Upper lobe of left lung (tissue), 6 donors: ENCODE data around the gene PCGF3. TPM values are rescaled to one million over a fixed set of nuclear protein-coding genes. Genes with fewer than 3 reads are reported as not detected.

Experiments used
- ATAC-seq, 2 donors: fragments of 200-7000 bp; cut with Tn5 transposase; one replicate each; pipeline ENCODE4 v1.9.1; 2022; ENCODE audit warnings: mild to moderate bottlenecking in 2 of 2, moderate library complexity in 2 of 2; ENCODE audit not compliant: low FRiP score in 2 of 2
- DNase-seq, 2 donors: peaks; one replicate each; pipeline ENCODE4 v3.0.0-alpha.2; 2019 to 2020
- H3K27ac ChIP-seq, 4 donors: fragments of 200-600 bp; sonication (generic); one replicate each; pipeline ENCODE4 v1.5.1; 2016 to 2019
- H3K27me3 ChIP-seq, 4 donors: fragments of 200-600 bp; sonication (generic); one replicate each; pipeline ENCODE4 v1.5.1; 2017 to 2019
- H3K36me3 ChIP-seq, 4 donors: fragments of 200-600 bp; sonication (generic); one replicate each; pipeline ENCODE4 v1.5.1; 2016 to 2019
- H3K4me1 ChIP-seq, 4 donors: fragments of 200-600 bp; sonication (generic); one replicate each; pipeline ENCODE4 v1.5.1; 2018 to 2019
- H3K4me3 ChIP-seq, 4 donors: fragments of 200-600 bp; sonication (generic); one replicate each; pipeline ENCODE4 v1.5.1; 2017 to 2019; ENCODE audit warnings: mild to moderate bottlenecking in 2 of 4, moderate library complexity in 1 of 4
- H3K9me3 ChIP-seq, 4 donors: fragments of 200-600 bp; sonication (generic); one replicate each; pipeline ENCODE4 v1.5.1; 2018 to 2019
- EP300 ChIP-seq, 4 donors: sonication (generic); formaldehyde crosslinking; IDR thresholded peaks; one replicate each; pipeline ENCODE4 v1.5.1; 2017; ENCODE audit warnings: antibody characterized with exemption in 4 of 4, control low read depth in 2 of 4
- POLR2A ChIP-seq, 4 donors: fragments of 450-650 bp; IDR thresholded peaks; one replicate each; pipeline ENCODE4 v1.5.1; 2016 to 2017; ENCODE audit warnings: antibody characterized with exemption in 4 of 4, mild to moderate bottlenecking in 2 of 4
- POLR2AphosphoS5 ChIP-seq, 2 donors: sonication (generic); formaldehyde crosslinking; IDR thresholded peaks; one replicate each; pipeline ENCODE4 v1.5.1; 2017; ENCODE audit warnings: antibody characterized with exemption in 2 of 2
- WGBS, 2 donors: methylation state at CpG; one replicate each; pipeline ENCODE4 v1.1.5; 2017 to 2018; 5-methylcytosine and 5-hydroxymethylcytosine counted together
- total RNA-seq, 6 donors: library from RNA; depleted of rRNA in 4 of 6; stranded (reverse); fragments of >200 nt in 4 of 6; gene quantifications; one replicate each; pipeline versions ENCODE4 v1.1.0 to v1.2.1, GENCODE V29; 2016 to 2021
- TF ChIP-seq, protein P1 (sequence below), 6 experiments: fragments of 450-650 bp in 4 of 6; fragments of 200-600 bp in 2 of 6; sonication (generic) in 2 of 6; IDR thresholded peaks; one replicate each; pipeline ENCODE4 v1.5.1; 2016 to 2019; ENCODE audit warnings: antibody characterized with exemption in 6 of 6
- donor health status: DM: no; HTN: no; CAD: no; lungs with moderate emphysema.
- donor health status: DM: no; HTN: yes; CAD: no; lungs with severe emphysema.

The PCGF3 gene
- total RNA-seq, 6 donors from 2014 or later = 36.4 to 150 (median 41.0) TPM

DNA sequence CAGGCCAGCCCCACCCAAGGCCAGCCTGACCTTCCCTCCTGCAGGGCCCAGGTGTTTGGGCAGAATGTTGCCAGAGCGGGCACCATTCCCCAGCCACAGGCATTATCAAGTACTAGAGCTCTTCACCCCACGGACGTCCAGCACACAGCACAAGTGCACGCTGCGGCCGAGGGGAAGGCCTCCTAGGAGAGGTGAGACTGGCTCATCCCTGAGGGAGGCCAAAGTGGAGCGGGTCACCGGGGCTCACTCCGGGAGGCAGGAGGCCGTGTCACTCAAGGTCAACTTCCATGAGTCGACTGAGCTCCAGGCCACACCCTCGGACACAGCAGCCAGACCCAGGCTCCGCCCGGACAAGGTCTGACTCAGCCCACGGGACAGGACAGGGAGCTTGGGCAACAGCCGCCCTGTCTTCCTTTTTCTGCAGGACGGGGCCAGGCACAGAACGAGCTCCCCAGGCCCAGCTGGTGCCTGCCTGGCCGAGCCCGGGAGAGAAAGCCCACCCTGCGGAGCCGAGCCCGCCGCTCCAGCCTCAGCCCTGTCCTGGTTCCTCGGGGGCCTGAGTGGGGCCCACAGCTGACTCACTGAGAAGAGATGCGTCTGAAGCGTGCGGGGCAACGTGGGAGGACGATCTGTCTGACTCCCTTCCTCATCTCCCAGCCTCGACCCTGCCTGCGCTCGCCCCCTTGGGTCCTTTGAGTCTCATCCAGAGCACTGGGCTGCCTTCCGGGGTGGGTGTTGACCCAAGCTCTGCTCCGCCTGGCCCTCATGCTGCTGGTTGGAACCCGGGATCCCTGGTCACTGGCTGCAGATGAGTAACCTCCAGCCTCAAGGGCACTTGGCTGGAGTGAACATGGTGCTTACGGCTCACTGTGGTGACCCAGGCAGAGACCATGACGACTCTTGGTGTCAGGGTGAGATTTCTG lies 18.3 kb upstream of the PCGF3 start:
- H3K4me3 ChIP-seq = peak overlapping the region in 2 of 4 donors; percentile 60 to 61
- DNase-seq = peak; percentile 89 to 94
- H3K4me1 ChIP-seq = peaks cover 38 to 53% (median 44%) of the 10 kb centered on the region in 4 donors
- no peaks in the 10 kb centered on the region for H3K9me3 ChIP-seq
- WGBS, 2 donors = 24 to 75% methylated on average over 5 to 30 of the region's 38 CpGs
- peak; percentile 90 to 92 for ATAC-seq
- peak overlapping the region; percentile 82 to 92 (median 88) for H3K27ac ChIP-seq
- H3K36me3 ChIP-seq = peaks cover 0 to 5% (median 0%) of the 10 kb centered on the region in 4 donors
- no peak for TF ChIP-seq EP300 (IDR thresholded peaks at IDR 0.05)
- TF ChIP-seq POLR2AphosphoS5 (IDR thresholded peaks at IDR 0.05) = peak; percentile 57 to 59
- TF ChIP-seq POLR2A (IDR thresholded peaks at IDR 0.05) = peak in 1 of 4 donors; percentile 84
- TF ChIP-seq, protein P1, sequence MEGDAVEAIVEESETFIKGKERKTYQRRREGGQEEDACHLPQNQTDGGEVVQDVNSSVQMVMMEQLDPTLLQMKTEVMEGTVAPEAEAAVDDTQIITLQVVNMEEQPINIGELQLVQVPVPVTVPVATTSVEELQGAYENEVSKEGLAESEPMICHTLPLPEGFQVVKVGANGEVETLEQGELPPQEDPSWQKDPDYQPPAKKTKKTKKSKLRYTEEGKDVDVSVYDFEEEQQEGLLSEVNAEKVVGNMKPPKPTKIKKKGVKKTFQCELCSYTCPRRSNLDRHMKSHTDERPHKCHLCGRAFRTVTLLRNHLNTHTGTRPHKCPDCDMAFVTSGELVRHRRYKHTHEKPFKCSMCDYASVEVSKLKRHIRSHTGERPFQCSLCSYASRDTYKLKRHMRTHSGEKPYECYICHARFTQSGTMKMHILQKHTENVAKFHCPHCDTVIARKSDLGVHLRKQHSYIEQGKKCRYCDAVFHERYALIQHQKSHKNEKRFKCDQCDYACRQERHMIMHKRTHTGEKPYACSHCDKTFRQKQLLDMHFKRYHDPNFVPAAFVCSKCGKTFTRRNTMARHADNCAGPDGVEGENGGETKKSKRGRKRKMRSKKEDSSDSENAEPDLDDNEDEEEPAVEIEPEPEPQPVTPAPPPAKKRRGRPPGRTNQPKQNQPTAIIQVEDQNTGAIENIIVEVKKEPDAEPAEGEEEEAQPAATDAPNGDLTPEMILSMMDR (IDR thresholded peaks at IDR 0.05) = no peak
- no peaks in the 10 kb centered on the region for H3K27me3 ChIP-seq

DNA sequence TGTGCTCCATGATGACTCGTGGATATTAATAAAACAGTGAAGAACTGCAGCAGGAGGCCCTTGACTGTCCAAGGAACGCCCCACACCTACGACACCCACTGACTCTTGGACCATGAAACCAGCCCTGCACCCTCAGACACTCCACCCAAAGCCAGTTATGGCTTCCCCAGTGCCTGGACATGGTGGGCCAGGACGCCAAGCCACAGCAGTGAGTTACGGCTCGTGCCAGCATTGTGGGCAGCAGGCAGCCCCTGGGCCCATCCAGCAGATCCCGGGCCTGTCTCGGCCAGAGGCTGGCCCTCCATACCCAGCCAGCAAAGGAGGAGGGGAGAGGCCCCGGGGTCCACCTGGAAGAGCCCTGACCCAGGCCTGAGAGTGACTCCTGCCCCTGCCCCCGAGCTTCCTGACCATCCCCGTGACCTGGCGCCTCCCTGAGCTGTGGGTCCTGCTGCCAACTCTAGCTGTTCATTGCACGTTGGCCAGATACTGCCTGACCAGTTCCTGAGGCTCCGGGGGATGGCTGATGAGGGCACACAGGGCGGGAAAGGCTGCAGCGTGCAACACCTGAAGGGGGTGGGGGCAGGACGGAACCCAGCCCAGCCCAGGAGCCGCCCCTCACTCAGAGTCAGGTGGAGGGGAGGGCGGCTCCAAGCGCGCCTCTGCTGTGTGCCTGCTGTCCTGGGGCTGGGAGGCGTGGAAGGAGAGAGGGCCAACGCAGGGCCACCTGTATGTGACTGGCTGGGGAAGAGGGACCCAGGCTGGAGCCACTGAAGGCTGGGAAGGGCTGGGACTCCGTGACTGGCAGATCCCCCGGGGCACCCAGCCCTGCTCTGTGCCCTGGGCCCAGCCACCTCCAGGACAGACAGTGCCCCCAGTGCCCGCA lies 17.4 kb upstream of the PCGF3 start:
- no peaks in the 10 kb centered on the region for H3K27me3 ChIP-seq
- H3K4me3 ChIP-seq = peak overlapping the region; percentile 34 to 61 (median 58)
- H3K4me1 ChIP-seq = peaks cover 38 to 50% (median 42%) of the 10 kb centered on the region in 4 donors
- H3K36me3 ChIP-seq = peaks cover 0 to 5% (median 0%) of the 10 kb centered on the region in 4 donors
- H3K9me3 ChIP-seq = no peaks in the 10 kb centered on the region
- ATAC-seq (peak in 1 of 2 donors; percentile 50), DNase-seq (peak; percentile 63 to 78)
- TF ChIP-seq POLR2A (IDR thresholded peaks at IDR 0.05) (no peak), POLR2AphosphoS5 (IDR thresholded peaks at IDR 0.05) (no peak), EP300 (IDR thresholded peaks at IDR 0.05) (no peak)
- TF ChIP-seq, protein P1 (IDR thresholded peaks at IDR 0.05) = no peak
- H3K27ac ChIP-seq = peak overlapping the region; percentile 82 to 92 (median 88)
- WGBS, 2 donors = 61 to 80% methylated on average over 8 to 23 of the region's 26 CpGs

DNA sequence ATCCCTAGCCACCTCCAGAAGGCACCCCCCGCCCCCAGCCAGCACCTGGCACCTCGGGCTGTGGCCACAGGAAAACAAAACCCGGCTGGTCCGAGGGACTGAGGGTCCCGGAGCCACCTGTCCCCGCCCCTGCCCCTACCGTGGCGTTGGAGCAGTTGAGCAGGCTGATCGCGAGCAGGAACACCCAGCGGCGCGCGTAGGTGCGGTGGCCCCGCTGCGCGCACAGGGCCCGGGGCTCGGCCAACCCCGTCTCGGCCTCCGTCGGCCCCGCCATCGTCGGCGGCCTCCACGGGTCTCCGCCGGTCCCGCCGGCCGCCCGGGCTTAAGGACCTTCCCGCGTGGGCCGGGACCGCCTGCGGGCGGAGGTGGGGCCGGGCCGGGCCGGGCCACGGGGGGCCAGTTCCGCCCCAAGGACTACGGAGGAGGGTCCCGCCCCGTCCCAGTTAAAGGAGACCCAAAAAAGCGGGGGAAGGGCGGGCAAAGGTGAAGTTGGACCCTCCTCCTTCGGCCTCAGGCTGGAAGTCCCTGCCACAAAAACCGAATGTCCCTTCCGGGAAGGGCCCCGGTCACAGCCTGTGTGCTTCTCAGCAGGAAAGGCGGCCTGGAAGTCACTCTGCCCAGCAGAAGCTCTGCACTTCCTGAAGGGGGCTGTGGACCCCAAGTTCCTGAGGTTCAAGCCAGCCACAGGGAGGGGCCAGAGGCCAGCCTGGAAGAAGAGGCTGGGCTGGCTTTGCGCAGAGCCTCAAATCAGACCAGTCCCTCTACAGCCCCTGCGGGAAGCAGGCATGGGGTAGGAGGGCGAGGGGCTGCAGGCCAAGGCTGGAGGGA lies 16.6 kb upstream of the PCGF3 start, which contains the start of gene SLC49A3:
TSS of gene SLC49A3 (minus strand) at position 298 of the 828 bp plus-strand sequence. CDS start at position 274, 24 bp downstream.
- Histone ChIP-seq H3K4me1 (peaks cover 30 to 41% (median 36%) of the 10 kb centered on the region in 4 donors), H3K36me3 (peaks cover 0 to 5% (median 0%) of the 10 kb centered on the region in 4 donors), H3K4me3 (peak within 1 kb of the TSS; percentile 34 to 61 (median 58)), H3K27me3 (no peaks in the 10 kb centered on the region), H3K9me3 (no peaks in the 10 kb centered on the region), H3K27ac (peak within 1 kb of the TSS; percentile 82 to 92 (median 88))
- 15% methylated on average over 41 of the region's 59 CpGs; no CpG with 5 or more reads in 1 of the 2 donors for WGBS, 2 donors
- ATAC-seq = peak in 1 of 2 donors; percentile 69
- no peak for TF ChIP-seq EP300 (IDR thresholded peaks at IDR 0.05)
- peak in 1 of 4 donors; percentile 45 for TF ChIP-seq POLR2A (IDR thresholded peaks at IDR 0.05)
- DNase-seq = peak in 1 of 2 donors; percentile 90

DNA sequence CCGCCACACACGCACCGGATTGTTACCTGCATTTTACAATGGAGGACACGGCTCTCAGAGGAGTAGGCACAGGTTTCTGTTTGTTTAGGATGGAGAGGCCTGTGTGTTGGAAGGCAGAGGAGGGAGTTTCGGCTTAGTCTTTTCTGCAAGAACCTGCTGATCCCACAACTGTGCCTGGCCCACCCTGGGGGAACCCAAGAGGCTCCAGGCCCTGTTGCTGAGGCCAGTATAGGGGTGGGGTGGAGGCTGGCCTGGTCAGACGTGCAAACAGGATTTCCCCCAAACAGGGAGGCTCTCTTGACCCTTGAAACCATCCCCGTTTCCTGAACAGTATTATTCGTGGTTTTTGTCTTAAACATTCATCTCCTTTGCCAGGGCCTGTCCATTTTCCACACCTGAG lies 15.9 kb upstream of the PCGF3 start:
- Histone ChIP-seq H3K27ac (peak overlapping the region; percentile 82 to 92 (median 88)), H3K36me3 (peaks cover 0 to 5% (median 0%) of the 10 kb centered on the region in 4 donors), H3K27me3 (no peaks in the 10 kb centered on the region), H3K4me3 (peak overlapping the region in 3 of 4 donors; percentile 56 to 61 (median 60)), H3K4me1 (peaks cover 29 to 39% (median 35%) of the 10 kb centered on the region in 4 donors), H3K9me3 (no peaks in the 10 kb centered on the region)
- WGBS, 2 donors = 61 to 66% methylated on average over 8 of the region's 8 CpGs
- no peak for TF ChIP-seq EP300 (IDR thresholded peaks at IDR 0.05)
- TF ChIP-seq POLR2AphosphoS5 (IDR thresholded peaks at IDR 0.05) = no peak
- TF ChIP-seq, protein P1 (IDR thresholded peaks at IDR 0.05) = no peak
- TF ChIP-seq POLR2A (IDR thresholded peaks at IDR 0.05) = no peak
- DNase-seq (no peak), ATAC-seq (no peak)
